Lower leg skin (tissue), 3 donors: Measurements from ENCODE around the gene GJD3.

Experiments used
- CTCF ChIP-seq, 3 donors: fragments of 450-650 bp; IDR thresholded peaks; one replicate each; pipeline ENCODE4 v1.5.1; 2016; ENCODE audit warnings: antibody characterized with exemption in 3 of 3, mild to moderate bottlenecking in 3 of 3, moderate library complexity in 2 of 3
- POLR2A ChIP-seq, 2 donors: fragments of 450-650 bp; IDR thresholded peaks; one replicate each; pipeline ENCODE4 v1.6.1; 2016 to 2017; ENCODE audit warnings: antibody characterized with exemption in 2 of 2, mild to moderate bottlenecking in 1 of 2, moderate library complexity in 1 of 2

DNA sequence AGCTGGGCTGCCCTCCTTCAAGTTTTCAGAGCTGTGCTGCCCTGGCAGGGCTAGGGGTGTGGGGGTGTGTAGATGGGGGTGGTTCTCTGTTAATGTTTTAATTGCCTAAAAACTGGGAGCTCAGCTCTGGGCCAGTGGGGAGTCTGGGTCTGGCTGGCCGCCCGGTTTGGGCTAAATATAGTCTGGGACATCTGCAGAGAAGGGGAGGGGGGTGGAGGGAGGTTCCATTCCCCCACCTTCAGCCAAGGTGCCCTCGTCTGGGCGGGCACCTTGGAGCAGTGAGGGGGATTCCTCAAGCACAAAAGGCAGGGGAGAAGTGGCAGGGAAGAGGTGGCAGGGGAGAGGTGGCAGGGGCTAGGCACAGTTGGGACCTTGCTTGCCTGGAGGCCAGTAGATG lies 42.6 kb downstream of the GJD3 start:
- TF ChIP-seq POLR2A (IDR thresholded peaks at IDR 0.05) (no peak), CTCF (IDR thresholded peaks at IDR 0.05) (no peak)
